Bronchial epithelial cell (primary cell): ENCODE measurements around the gene RHOB. TPM values are rescaled to one million over a fixed set of nuclear protein-coding genes. Genes with fewer than 3 reads are reported as not detected.

Source experiments
- DNase-seq: peaks from one replicate; pipeline ENCODE4 v3.0.0-alpha.2; 2010; ENCODE audit warnings: low read depth
- FAIRE-seq: peaks from 2 replicates; lab custom pipeline; 2011; peaks lifted over from hg19 to GRCh38; lab: Jason Lieb, UNC
- H3K27me3 ChIP-seq: 2 replicates; pipeline ENCODE4 v1.5.1; 2011; ENCODE audit warnings: low read length; ENCODE audit not compliant: control insufficient read depth, insufficient read depth
- H3K36me3 ChIP-seq: 2 replicates; pipeline ENCODE4 v1.5.1; 2011; ENCODE audit warnings: low read length; ENCODE audit not compliant: control insufficient read depth, insufficient read depth
- H3K4me3 ChIP-seq: 2 replicates; pipeline ENCODE4 v1.5.1; 2011; ENCODE audit warnings: mild to moderate bottlenecking, low read depth, low read length, control low read depth
- CTCF ChIP-seq: IDR thresholded peaks from 2 replicates; pipeline ENCODE4 v1.5.1; 2011; ENCODE audit warnings: mild to moderate bottlenecking, moderate library complexity, low read length, control low read depth, inconsistent platforms; ENCODE audit not compliant: insufficient read depth, severe bottlenecking
- total RNA-seq: library from RNA; depleted of rRNA; stranded (reverse); fragments of >200 nt; gene quantifications from 2 replicates; pipeline ENCODE4 v1.2.1, GENCODE V29; 2014

RHOB gene
- total RNA-seq, 1 donor from 2014 or later = 51.9 TPM

GRCh38 chr2:20436716-20437470 is 10.0 kb upstream of the RHOB start:
- TF ChIP-seq CTCF = no peak
- DNase-seq (no peak), FAIRE-seq (no peak)

GRCh38 chr2:20438334-20439192 is 8.3 kb upstream of the RHOB start:
- TF ChIP-seq CTCF = no peak
- FAIRE-seq = peak; percentile 50
- H3K27me3 ChIP-seq = no peaks in the 10 kb centered on the region
- DNase-seq = peak; percentile 99
- peak overlapping the region; percentile 6 for H3K4me3 ChIP-seq
- H3K36me3 ChIP-seq = no peaks in the 10 kb centered on the region

More at GRCh38 chr2:20436716-20437470, 10.0 kb upstream of the RHOB start:
- no peaks in the 10 kb centered on the region for H3K36me3 ChIP-seq
- no peaks in the 10 kb centered on the region for H3K27me3 ChIP-seq
- H3K4me3 ChIP-seq = no peak overlapping the region

- no peaks in the 10 kb centered on the region for H3K36me3 ChIP-seq
- TF ChIP-seq CTCF = no peak
- no peak for FAIRE-seq
- H3K4me3 ChIP-seq = no peak overlapping the region
- H3K27me3 ChIP-seq = no peaks in the 10 kb centered on the region
- DNase-seq = peak; percentile 86
Measured at GRCh38 chr2:20439193-20439475, 7.7 kb upstream of the RHOB start.

GRCh38 chr2:20439503-20439902 is 7.4 kb upstream of the RHOB start:
- H3K27me3 ChIP-seq = no peaks in the 10 kb centered on the region
- no peak for TF ChIP-seq CTCF
- H3K4me3 ChIP-seq = no peak overlapping the region
- FAIRE-seq (no peak), DNase-seq (no peak)
- H3K36me3 ChIP-seq = no peaks in the 10 kb centered on the region

- no peaks in the 10 kb centered on the region for H3K36me3 ChIP-seq
- no peaks in the 10 kb centered on the region for H3K27me3 ChIP-seq
- no peak for DNase-seq
- no peak overlapping the region for H3K4me3 ChIP-seq
- TF ChIP-seq CTCF = no peak
- FAIRE-seq = no peak
Measured at GRCh38 chr2:20440001-20440560, 6.8 kb upstream of the RHOB start.
